Glutamatergic neuron (in vitro differentiated cells): ENCODE results near the gene ZBED6. TPM values are rescaled to one million over a fixed set of nuclear protein-coding genes. Genes with fewer than 3 reads are reported as not detected.
"Not testable (repeated sequence)": the region's sequence is repeated elsewhere in the genome, so short reads cannot be mapped to it uniquely, and the experiment has no call there.

Source experiments
- DNase-seq: peaks from one replicate; pipeline ENCODE4 v3.0.0; 2022
- H3K27ac Mint-ChIP-seq: one replicate; pipeline ENCODE4 v1.8.0; 2020; ENCODE audit warnings: mild to moderate bottlenecking, mixed read lengths, inconsistent platforms; ENCODE audit not compliant: unreplicated experiment
- H3K27me3 Mint-ChIP-seq: one replicate; pipeline ENCODE4 v1.8.0; 2020; ENCODE audit warnings: mild to moderate bottlenecking, moderate library complexity, mixed read lengths, inconsistent platforms; ENCODE audit not compliant: unreplicated experiment
- H3K36me3 Mint-ChIP-seq: one replicate; pipeline ENCODE4 v1.8.0; 2020; ENCODE audit warnings: mild to moderate bottlenecking, mixed read lengths, inconsistent platforms; ENCODE audit not compliant: unreplicated experiment
- H3K4me1 Mint-ChIP-seq: one replicate; pipeline ENCODE4 v1.8.0; 2020; ENCODE audit warnings: mild to moderate bottlenecking, low read depth, mixed read lengths, inconsistent platforms; ENCODE audit not compliant: unreplicated experiment
- H3K4me3 Mint-ChIP-seq: one replicate; pipeline ENCODE4 v1.8.0; 2020; ENCODE audit warnings: mild to moderate bottlenecking, mixed read lengths, inconsistent platforms; ENCODE audit not compliant: unreplicated experiment
- H3K9me3 Mint-ChIP-seq: one replicate; pipeline ENCODE4 v1.8.0; 2020; ENCODE audit warnings: mild to moderate bottlenecking, moderate library complexity, mixed read lengths, inconsistent platforms; ENCODE audit not compliant: unreplicated experiment
- total RNA-seq: library from RNA; stranded (reverse); fragmentation: NEBNext Ultra II Directional; extraction: Animal tissue kit (Norgen Biotek cat#: 25700); gene quantifications from one replicate; pipeline ENCODE4 v1.2.1, GENCODE V29; 2021; ENCODE audit not compliant: unreplicated experiment
- TF ChIP-seq, protein P1 (sequence below): fragments of 200-600 bp; sonication (generic); IDR thresholded peaks from one replicate; pipeline ENCODE4 v1.5.0; 2021; ENCODE audit not compliant: partially characterized antibody, unreplicated experiment

ZBED6 gene
- total RNA-seq, 1 donor from 2014 or later = 23.3 TPM

DNA sequence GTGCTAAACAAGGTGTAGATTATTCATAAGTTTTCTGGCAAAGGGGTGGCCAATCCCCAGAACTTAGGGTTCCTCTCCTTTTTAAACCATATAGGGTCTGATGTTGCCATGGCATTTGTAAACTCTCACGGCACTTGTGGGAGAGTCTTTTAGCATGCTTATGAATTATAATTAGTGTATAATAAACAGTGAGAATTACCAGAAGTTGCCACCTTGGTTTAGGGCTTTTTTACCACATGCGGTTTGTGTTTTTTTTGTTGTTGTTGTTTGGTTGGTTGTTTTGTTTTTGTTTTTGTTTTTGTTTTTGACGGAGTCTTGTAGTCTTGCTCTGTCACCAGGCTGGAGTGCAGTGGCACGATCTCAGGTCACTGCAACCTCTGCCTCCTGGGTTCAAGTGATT is 39.4 kb upstream of the ZBED6 start:
- Mint-ChIP-seq H3K4me3 (no peak overlapping the region), H3K4me1 (peaks cover 2% of the 10 kb centered on the region), H3K27me3 (peaks cover 1% of the 10 kb centered on the region), H3K36me3 (no peaks in the 10 kb centered on the region), H3K9me3 (no peaks in the 10 kb centered on the region), H3K27ac (no peak overlapping the region)
- no peak for DNase-seq
- TF ChIP-seq, protein P1, sequence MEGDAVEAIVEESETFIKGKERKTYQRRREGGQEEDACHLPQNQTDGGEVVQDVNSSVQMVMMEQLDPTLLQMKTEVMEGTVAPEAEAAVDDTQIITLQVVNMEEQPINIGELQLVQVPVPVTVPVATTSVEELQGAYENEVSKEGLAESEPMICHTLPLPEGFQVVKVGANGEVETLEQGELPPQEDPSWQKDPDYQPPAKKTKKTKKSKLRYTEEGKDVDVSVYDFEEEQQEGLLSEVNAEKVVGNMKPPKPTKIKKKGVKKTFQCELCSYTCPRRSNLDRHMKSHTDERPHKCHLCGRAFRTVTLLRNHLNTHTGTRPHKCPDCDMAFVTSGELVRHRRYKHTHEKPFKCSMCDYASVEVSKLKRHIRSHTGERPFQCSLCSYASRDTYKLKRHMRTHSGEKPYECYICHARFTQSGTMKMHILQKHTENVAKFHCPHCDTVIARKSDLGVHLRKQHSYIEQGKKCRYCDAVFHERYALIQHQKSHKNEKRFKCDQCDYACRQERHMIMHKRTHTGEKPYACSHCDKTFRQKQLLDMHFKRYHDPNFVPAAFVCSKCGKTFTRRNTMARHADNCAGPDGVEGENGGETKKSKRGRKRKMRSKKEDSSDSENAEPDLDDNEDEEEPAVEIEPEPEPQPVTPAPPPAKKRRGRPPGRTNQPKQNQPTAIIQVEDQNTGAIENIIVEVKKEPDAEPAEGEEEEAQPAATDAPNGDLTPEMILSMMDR = no peak

- not testable (repeated sequence) for DNase-seq, H3K36me3 Mint-ChIP-seq, H3K4me1 Mint-ChIP-seq, H3K27ac Mint-ChIP-seq, H3K9me3 Mint-ChIP-seq, H3K27me3 Mint-ChIP-seq, H3K4me3 Mint-ChIP-seq
Measured at GRCh38 chr1:203758749-203759148, 36.7 kb upstream of the ZBED6 start.

DNA sequence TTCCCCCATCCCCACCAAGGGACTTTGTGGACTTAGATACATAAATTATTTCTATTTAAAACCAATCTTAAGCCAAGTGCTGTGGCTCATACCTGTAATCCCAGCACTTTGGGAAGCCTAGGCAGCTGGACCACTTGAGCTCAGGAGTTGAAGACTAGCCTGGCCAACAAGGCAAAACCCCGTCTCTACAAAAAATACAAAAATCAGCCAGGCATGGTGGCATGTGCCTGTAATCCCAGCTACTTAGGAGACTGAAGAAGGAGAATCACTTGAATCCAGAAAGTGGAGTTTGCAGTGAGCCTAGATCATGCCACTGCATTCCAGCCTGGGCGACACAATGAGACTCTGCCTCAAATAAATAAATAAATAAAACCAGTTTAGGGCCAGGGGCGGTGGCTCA is 34.9 kb upstream of the ZBED6 start:
- Mint-ChIP-seq H3K27ac (no peak overlapping the region), H3K4me3 (no peak overlapping the region), H3K36me3 (no peaks in the 10 kb centered on the region), H3K9me3 (no peaks in the 10 kb centered on the region), H3K27me3 (peaks cover 1% of the 10 kb centered on the region), H3K4me1 (no peaks in the 10 kb centered on the region)
- no peak for DNase-seq
- TF ChIP-seq, protein P1 = no peak

DNA sequence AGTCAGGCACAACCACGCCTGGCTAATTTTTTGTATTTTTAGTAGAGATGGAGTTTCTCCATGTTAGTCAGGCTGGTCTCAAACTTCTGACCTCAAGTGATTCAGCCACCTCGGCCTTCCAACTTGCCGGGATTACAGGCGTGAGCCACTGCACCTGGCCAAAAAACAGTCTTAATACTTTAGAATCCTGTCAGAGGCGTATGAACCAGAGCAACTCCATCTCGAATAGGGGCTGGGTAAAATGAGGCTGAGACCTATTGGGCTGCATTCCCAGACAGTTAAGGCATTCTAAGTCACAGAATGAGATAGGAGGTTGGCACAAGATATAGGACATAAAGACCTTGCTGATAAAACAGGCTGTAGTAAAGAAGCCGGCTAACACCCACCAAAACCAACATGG is 33.5 kb upstream of the ZBED6 start:
- not testable (repeated sequence) for H3K27me3 Mint-ChIP-seq, H3K9me3 Mint-ChIP-seq, H3K36me3 Mint-ChIP-seq

DNA sequence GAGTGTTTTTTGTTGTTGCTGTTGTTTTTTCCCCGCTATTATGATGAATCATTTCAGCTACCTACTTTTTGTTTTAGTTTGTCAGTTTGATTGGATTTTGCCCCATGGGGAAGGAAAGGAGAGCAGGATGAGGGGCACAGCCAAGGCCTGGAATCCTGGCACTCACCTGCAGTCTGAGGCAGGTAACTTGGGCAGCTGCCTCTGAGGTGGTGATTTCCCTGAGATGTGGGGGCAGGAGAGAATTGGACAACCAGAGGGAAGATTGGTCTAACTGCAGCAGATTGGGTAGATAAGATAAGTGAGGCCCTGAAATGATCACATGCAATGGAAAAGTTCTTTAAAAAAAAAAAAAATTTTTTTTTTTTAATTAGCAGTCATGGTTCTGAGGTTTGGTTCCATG is 31.9 kb upstream of the ZBED6 start:
- no peaks in the 10 kb centered on the region for H3K9me3 Mint-ChIP-seq
- H3K4me3 Mint-ChIP-seq = no peak overlapping the region
- H3K27ac Mint-ChIP-seq = no peak overlapping the region
- TF ChIP-seq, protein P1 = no peak
- no peak for DNase-seq
- H3K27me3 Mint-ChIP-seq = peaks cover 2% of the 10 kb centered on the region
- H3K4me1 Mint-ChIP-seq = no peaks in the 10 kb centered on the region
- H3K36me3 Mint-ChIP-seq = no peaks in the 10 kb centered on the region

More for the DNA sequence above, 33.5 kb upstream of the ZBED6 start:
- not testable (repeated sequence) for H3K4me1 Mint-ChIP-seq, DNase-seq, H3K27ac Mint-ChIP-seq, H3K4me3 Mint-ChIP-seq

- TF ChIP-seq, protein P1 = no peak
- no peaks in the 10 kb centered on the region for H3K4me1 Mint-ChIP-seq
- no peak overlapping the region for H3K4me3 Mint-ChIP-seq
- no peak overlapping the region for H3K27ac Mint-ChIP-seq
- peaks cover 2% of the 10 kb centered on the region for H3K27me3 Mint-ChIP-seq
- no peak for DNase-seq
- no peaks in the 10 kb centered on the region for H3K36me3 Mint-ChIP-seq
- H3K9me3 Mint-ChIP-seq = no peaks in the 10 kb centered on the region
Measured at GRCh38 chr1:203764105-203765028, 31.1 kb upstream of the ZBED6 start.
